GM18520 (cell line): ENCODE results near the gene NRTN.
"Not testable (repeated sequence)": the region's sequence is repeated elsewhere in the genome, so short reads cannot be mapped to it uniquely, and the experiment has no call there.

ENCODE experiments used
- ATAC-seq: cut with Tn5 transposase; IDR thresholded peaks from one replicate; pipeline ENCODE4 v1.9.1; 2021; ENCODE audit not compliant: unreplicated experiment

NRTN gene

GRCh38 chr19:5864725-5865486, 60.0 kb downstream of the NRTN start:
- ATAC-seq, result no peak

- no peak for ATAC-seq
Measured at GRCh38 chr19:5865772-5866171, 60.9 kb downstream of the NRTN start.

GRCh38 chr19:5867201-5868136, 62.6 kb downstream of the NRTN start:
- ATAC-seq, result no peak

- ATAC-seq, result no peak
Measured at GRCh38 chr19:5870986-5871394, 66.1 kb downstream of the NRTN start.

- no peak for ATAC-seq
Measured at GRCh38 chr19:5873617-5874199, 68.8 kb downstream of the NRTN start.

- ATAC-seq, result not testable (repeated sequence)
Measured at GRCh38 chr19:5874496-5874895, 69.6 kb downstream of the NRTN start.

- no peak for ATAC-seq
Measured at GRCh38 chr19:5877427-5877826, 72.6 kb downstream of the NRTN start.

GRCh38 chr19:5877882-5878281, 73.0 kb downstream of the NRTN start:
- no peak for ATAC-seq
